CD8-positive, alpha-beta T cell (primary cell): ENCODE results near the gene LZTR1. TPM values are rescaled to one million over a fixed set of nuclear protein-coding genes. Genes with fewer than 3 reads are reported as not detected.

ENCODE experiments used
- microRNA-seq: library from miRNA; unstranded; fragments of <30 nt; microRNA quantifications from one replicate; pipeline ENCODE4 v1.2.0, GENCODE V29; 2022; ENCODE audit warnings: borderline microRNAs expressed
- total RNA-seq, 46 experiments: library from RNA in 2 of 46; stranded (reverse) in 2 of 46; gene quantifications; one replicate each; pipeline ENCODE4 v1.2.3 and lab custom pipeline; 2021 to 2026

LZTR1 gene
- total RNA-seq, 2 experiments from 2014 or later = 42.8 to 44.8 TPM

Small RNAs within 50 kb of the gene (microRNA-seq; reads per million reads assigned to microRNA genes)
- gene MIR649 = not detected

Other genes starting within 250 kb of the LZTR1 start
- not detected for gene SERPIND1, start 208.2 kb upstream of the LZTR1 start, total RNA-seq
- gene PI4KA, start 123.5 kb upstream of the LZTR1 start, total RNA-seq = 100 to 1,000 TPM; 154 to 155 TPM
- 10 to 100 TPM; 16.5 to 17.1 TPM for gene SNAP29, start 123.3 kb upstream of the LZTR1 start, total RNA-seq
- 10 to 100 TPM; 57.7 to 60.2 TPM for gene CRKL, start 64.9 kb upstream of the LZTR1 start, total RNA-seq
- gene AIFM3, start 15.0 kb upstream of the LZTR1 start, total RNA-seq = under 1 TPM in 1 of 2 experiments, not detected in 1; 0.39 TPM
- 10 to 100 TPM; 71.2 to 73.6 TPM for gene THAP7, start 19.8 kb downstream of the LZTR1 start, total RNA-seq
- gene P2RX6, start 32.9 kb downstream of the LZTR1 start, total RNA-seq = under 1 TPM; 0.30 to 0.36 TPM
- not detected for gene SLC7A4, start 50.3 kb downstream of the LZTR1 start, total RNA-seq
- gene LRRC74B, start 63.6 kb downstream of the LZTR1 start, total RNA-seq = not detected